H1 (cell line): ENCODE results near the gene EMX1. TPM values are rescaled to one million over a fixed set of nuclear protein-coding genes. Genes with fewer than 3 reads are reported as not detected.

Experiments used
- CTCF ChIA-PET: fragments of 300-600 bp; sonication (Branson Sonifier 250); formaldehyde crosslinking; loops from one replicate; lab custom pipeline; 2021; ENCODE audit not compliant: partially characterized antibody; lab: Charles Lee
- POLR2A ChIA-PET: fragments of 300-600 bp; sonication (Branson Sonifier 250); formaldehyde crosslinking; loops from one replicate; lab custom pipeline; 2021; ENCODE audit warnings: inconsistent platforms; ENCODE audit not compliant: partially characterized antibody; lab: Charles Lee
- DNase-seq, 2 experiments: peaks; one replicate each; pipeline versions ENCODE4 v3.0.0 to v3.0.0-alpha.2; 2010 to 2022; ENCODE audit warnings: low spot score in 2 of 2, low read depth in 1 of 2, mixed read lengths in 1 of 2
- FAIRE-seq: peaks from 2 replicates; lab custom pipeline; 2011; peaks lifted over from hg19 to GRCh38; lab: Jason Lieb, UNC
- H2AFZ ChIP-seq: 2 replicates; pipeline ENCODE4 v1.8.1; 2012; ENCODE audit warnings: low read length, inconsistent platforms
- H2AK5ac ChIP-seq: 2 replicates; pipeline ENCODE4 v1.6.1; 2013; ENCODE audit warnings: low read depth, low read length
- H2BK120ac ChIP-seq: replicated peaks from 2 replicates; pipeline ENCODE3; 2013; ENCODE audit warnings: low read depth, low read length, inconsistent platforms
- H2BK12ac ChIP-seq: 2 replicates; pipeline ENCODE4 v1.6.1; 2013; ENCODE audit warnings: low read depth, low read length
- H2BK15ac ChIP-seq: 2 replicates; pipeline ENCODE4 v1.6.1; 2013; ENCODE audit warnings: low read length
- H2BK20ac ChIP-seq: 2 replicates; pipeline ENCODE4 v1.6.1; 2013; ENCODE audit warnings: low read length
- H2BK5ac ChIP-seq: 2 replicates; pipeline ENCODE4 v1.6.1; 2013; ENCODE audit warnings: low read depth, low read length
- H3K14ac ChIP-seq: 2 replicates; pipeline ENCODE4 v1.6.1; 2013; ENCODE audit warnings: inconsistent platforms; ENCODE audit not compliant: insufficient read length
- H3K18ac ChIP-seq: 2 replicates; pipeline ENCODE4 v1.6.1; 2013; ENCODE audit warnings: low read length; ENCODE audit errors: extremely low read depth
- H3K23ac ChIP-seq: 2 replicates; pipeline ENCODE4 v1.6.1; 2013; ENCODE audit warnings: inconsistent platforms; ENCODE audit not compliant: insufficient read length
- H3K23me2 ChIP-seq: 2 replicates; pipeline ENCODE4 v1.6.1; 2013; ENCODE audit warnings: low read depth, low read length
- H3K27ac ChIP-seq: 2 replicates; pipeline ENCODE4 v1.6.1; 2011; ENCODE audit warnings: low read depth, low read length, inconsistent platforms
- H3K27me3 ChIP-seq, 4 experiments: replicated peaks in 1 of 4; 1 replicate in 1 of 4; 2 replicates in 3 of 4; pipeline versions ENCODE4 v1.6.1 to v1.8.1; 2011 to 2013; ENCODE audit warnings: low read length in 3 of 4, mild to moderate bottlenecking in 3 of 4, inconsistent platforms in 2 of 4, mixed read lengths in 2 of 4, moderate library complexity in 1 of 4; ENCODE audit not compliant: control insufficient read depth in 3 of 4, insufficient read depth in 3 of 4; ENCODE audit errors: extremely low read depth in 1 of 4
- H3K36me3 ChIP-seq, 4 experiments: 2 replicates each; pipeline versions ENCODE4 v1.6.1 to v1.8.1; 2011 to 2013; ENCODE audit warnings: mild to moderate bottlenecking in 4 of 4, low read length in 3 of 4, moderate library complexity in 2 of 4, control low read depth in 1 of 4, inconsistent platforms in 1 of 4; ENCODE audit not compliant: insufficient read depth in 4 of 4, control insufficient read depth in 2 of 4
- H3K4ac ChIP-seq: replicated peaks from 2 replicates; pipeline ENCODE3; 2013; ENCODE audit warnings: low read length, low read depth, mixed read lengths, inconsistent platforms; ENCODE audit not compliant: insufficient read length
- H3K4me1 ChIP-seq, 4 experiments: replicated peaks in 1 of 4; 1 replicate in 1 of 4; 2 replicates in 3 of 4; pipeline versions ENCODE4 v1.6.1 to v1.8.1; 2011 to 2013; ENCODE audit warnings: low read length in 3 of 4, inconsistent platforms in 2 of 4, mixed read lengths in 1 of 4; ENCODE audit not compliant: insufficient read depth in 4 of 4, control insufficient read depth in 3 of 4
- H3K4me2 ChIP-seq, 2 experiments: 2 replicates each; pipeline versions ENCODE4 v1.6.1 to v1.8.1; 2011 to 2013; ENCODE audit warnings: low read depth in 2 of 2, low read length in 2 of 2, control low read depth in 1 of 2, inconsistent platforms in 1 of 2, mild to moderate bottlenecking in 1 of 2; ENCODE audit not compliant: insufficient read depth in 1 of 2
- H3K4me3 ChIP-seq, 4 experiments: fragments of 200-600, 300-600 bp in 1 of 4; sonication (generic), shearing (Covaris generic), sonication (Bioruptor Twin) in 1 of 4; 2 replicates each; pipeline versions ENCODE4 v1.5.1 to v1.8.1; 2011 to 2016; ENCODE audit warnings: low read length in 4 of 4, low read depth in 3 of 4, control low read depth in 2 of 4, inconsistent platforms in 2 of 4, mild to moderate bottlenecking in 2 of 4, mixed read lengths in 1 of 4, moderate library complexity in 1 of 4; ENCODE audit not compliant: insufficient read depth in 2 of 4; ENCODE audit errors: extremely low read depth in 1 of 4
- H3K56ac ChIP-seq: replicated peaks from 2 replicates; pipeline ENCODE3; 2013; ENCODE audit warnings: low read depth, mild to moderate bottlenecking, mixed read lengths, low read length, inconsistent platforms; ENCODE audit not compliant: insufficient read length
- H3K79me1 ChIP-seq: 2 replicates; pipeline ENCODE4 v1.6.1; 2013; ENCODE audit warnings: low read depth, low read length, control low read depth
- H3K79me2 ChIP-seq, 2 experiments: 2 replicates each; pipeline versions ENCODE4 v1.6.1 to v1.8.1; 2012 to 2013; ENCODE audit warnings: low read length in 2 of 2, mild to moderate bottlenecking in 2 of 2, inconsistent platforms in 1 of 2; ENCODE audit not compliant: insufficient read depth in 2 of 2, control insufficient read depth in 1 of 2
- H3K9ac ChIP-seq, 4 experiments: replicated peaks in 1 of 4; 1 replicate in 1 of 4; 2 replicates in 3 of 4; pipeline versions ENCODE4 v1.6.1 to v1.8.1; 2011 to 2013; ENCODE audit warnings: low read depth in 3 of 4, low read length in 3 of 4, control low read depth in 2 of 4, mild to moderate bottlenecking in 2 of 4, moderate library complexity in 2 of 4, inconsistent platforms in 1 of 4; ENCODE audit errors: extremely low read depth in 1 of 4
- H3K9me3 ChIP-seq, 2 experiments: 2 replicates each; pipeline versions ENCODE4 v1.6.1 to v1.8.1; 2012 to 2013; ENCODE audit warnings: mild to moderate bottlenecking in 2 of 2, moderate library complexity in 2 of 2, control low read depth in 1 of 2, inconsistent platforms in 1 of 2, low read depth in 1 of 2, low read length in 1 of 2, mixed read lengths in 1 of 2; ENCODE audit not compliant: insufficient read depth in 2 of 2
- H4K20me1 ChIP-seq, 2 experiments: replicated peaks in 1 of 2; 2 replicates each; pipeline versions ENCODE3 to v1.8.1; 2011 to 2013; ENCODE audit warnings: inconsistent platforms in 2 of 2, low read length in 2 of 2, mild to moderate bottlenecking in 1 of 2; ENCODE audit not compliant: insufficient read depth in 2 of 2, control insufficient read depth in 1 of 2
- H4K5ac ChIP-seq: 2 replicates; pipeline ENCODE4 v1.6.1; 2013; ENCODE audit warnings: low read length, low read depth, mixed read lengths, inconsistent platforms; ENCODE audit not compliant: insufficient read length
- H4K8ac ChIP-seq: 2 replicates; pipeline ENCODE4 v1.8.0; 2013; ENCODE audit warnings: mild to moderate bottlenecking, moderate library complexity, low read length, inconsistent platforms; ENCODE audit not compliant: insufficient read depth; ENCODE audit errors: extremely low read depth
- H4K91ac ChIP-seq: replicated peaks from 2 replicates; pipeline ENCODE3; 2013; ENCODE audit warnings: low read length, mixed read lengths, inconsistent platforms; ENCODE audit not compliant: insufficient read length
- ATF2 ChIP-seq: IDR thresholded peaks from 2 replicates; pipeline ENCODE4 v1.6.1; 2012; ENCODE audit warnings: low read length, inconsistent platforms
- CREB1 ChIP-seq: IDR thresholded peaks from 2 replicates; pipeline ENCODE4 v1.6.1; 2012; ENCODE audit warnings: inconsistent platforms
- EGR1 ChIP-seq: IDR thresholded peaks from 2 replicates; pipeline ENCODE4 v1.6.1; 2011; ENCODE audit warnings: low read depth, low read length, borderline replicate concordance
- JUND ChIP-seq: IDR thresholded peaks from 2 replicates; pipeline ENCODE4 v1.6.1; 2011; ENCODE audit warnings: mild to moderate bottlenecking, improper control_type of control experiment, low read length
- KDM1A ChIP-seq: fragments of 200-600, 300-600 bp; sonication (generic); IDR thresholded peaks from 2 replicates; pipeline ENCODE4 v1.7.1; 2016; ENCODE audit warnings: mild to moderate bottlenecking, low read length, borderline replicate concordance
- KDM4A ChIP-seq: IDR thresholded peaks from one replicate; pipeline ENCODE4 v1.7.1; 2012; ENCODE audit warnings: low read depth, mild to moderate bottlenecking, moderate library complexity, low read length, inconsistent platforms; ENCODE audit not compliant: severe bottlenecking
- MAX ChIP-seq: IDR thresholded peaks from 2 replicates; pipeline ENCODE4 v1.6.1; 2012; ENCODE audit warnings: inconsistent platforms
- NRF1 ChIP-seq: IDR thresholded peaks from 2 replicates; pipeline ENCODE4 v1.6.1; 2011; ENCODE audit warnings: mild to moderate bottlenecking, low read depth, low read length, improper control_type of control experiment
- POLR2A ChIP-seq, 2 experiments: IDR thresholded peaks; 1 replicate in 1 of 2; 2 replicates in 1 of 2; pipeline ENCODE4 v1.6.1; 2011; ENCODE audit warnings: low read depth in 2 of 2, low read length in 2 of 2, mild to moderate bottlenecking in 2 of 2; ENCODE audit errors: control extremely low read depth in 1 of 2
- RFX5 ChIP-seq: IDR thresholded peaks from 2 replicates; pipeline ENCODE4 v1.6.1; 2011; ENCODE audit warnings: low read depth, low read length, improper control_type of control experiment, borderline replicate concordance
- RXRA ChIP-seq: IDR thresholded peaks from 2 replicates; pipeline ENCODE4 v1.6.1; 2011; ENCODE audit warnings: low read depth, mild to moderate bottlenecking, low read length, moderate library complexity; ENCODE audit not compliant: insufficient read depth
- SUZ12 ChIP-seq: fragments of 200-600 bp; sonication (generic); IDR thresholded peaks from 2 replicates; pipeline ENCODE4 v1.6.1; 2012; ENCODE audit warnings: mild to moderate bottlenecking, inconsistent platforms, low read length, moderate library complexity, mixed read lengths
- TAF1 ChIP-seq: IDR thresholded peaks from 2 replicates; pipeline ENCODE4 v1.6.1; 2011; ENCODE audit warnings: mild to moderate bottlenecking, low read depth, low read length
- TEAD4 ChIP-seq: IDR thresholded peaks from 2 replicates; pipeline ENCODE4 v1.6.1; 2012; ENCODE audit warnings: low read depth, low read length, inconsistent platforms, mixed read lengths
- WGBS, 2 experiments: shearing (Covaris generic) in 1 of 2; methylation state at CpG; one replicate each; pipeline versions ENCODE4 v1.1.6 to v1.1.7; 2013 to 2015; ENCODE audit warnings: low lambda C conversion rate in 2 of 2, mixed read lengths in 2 of 2, inconsistent platforms in 1 of 2, low coverage in 1 of 2, missing lambda C conversion rate in 1 of 2; ENCODE audit not compliant: insufficient replicate concordance in 2 of 2, insufficient coverage in 1 of 2, insufficient read length in 1 of 2; ENCODE audit errors: extremely low coverage in 1 of 2, missing lambda C conversion rate in 1 of 2; 5-methylcytosine and 5-hydroxymethylcytosine counted together
- polyA plus RNA-seq, 7 experiments: library from polyadenylated mRNA; depleted of rRNA in 3 of 7; stranded (reverse) in 5 of 7; unstranded in 2 of 7; fragments of >200 nt in 5 of 7; fragments of 200-250 nt in 2 of 7; gene quantifications; 1 replicate in 5 of 7; 2 replicates in 1 of 7; 4 replicates in 1 of 7; pipeline versions ENCODE4 v1.2.1 to v1.2.3, GENCODE V29; 2011 to 2013; ENCODE audit warnings: missing spikeins in 2 of 7, mixed read lengths in 2 of 7
- total RNA-seq: library from RNA; stranded (reverse); fragmentation: NEBNext Ultra II Directional; extraction: Animal tissue kit (Norgen Biotek cat#: 25700); gene quantifications from 2 replicates; pipeline ENCODE4 v1.2.1, GENCODE V29; 2021

Gene EMX1
- total and polyA plus RNA-seq, 2 of the 8 experiments (the other 6 are each of a cell fraction or from before 2014, with no cell fraction given), result 2.4 to 4.9 TPM

DNA sequence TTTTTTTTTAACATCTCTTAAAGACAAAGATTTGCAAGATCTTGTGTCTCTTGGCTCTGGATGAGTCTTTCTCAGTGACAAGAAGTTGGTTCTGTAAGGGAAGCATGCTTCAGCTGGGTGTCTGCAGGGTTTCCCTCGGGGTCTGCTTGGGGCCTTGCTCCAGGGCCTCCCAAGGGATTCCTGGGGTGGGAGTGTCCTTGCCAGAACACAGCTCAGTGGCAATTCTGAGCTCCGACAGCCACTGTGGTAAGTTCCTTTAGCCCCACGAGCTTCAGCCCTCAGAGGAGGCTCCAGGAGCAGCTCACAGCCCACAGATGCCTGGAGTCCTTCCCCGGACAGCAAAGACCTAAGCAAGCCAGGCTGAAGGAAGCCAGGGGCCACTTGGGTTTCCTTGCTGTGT lies 52.4 kb downstream of the EMX1 start:
- Histone ChIP-seq H3K36me3 (no peaks in the 10 kb centered on the region), H2BK5ac (no peak overlapping the region), H2AFZ (no peak overlapping the region), H3K27me3 (no peaks in the 10 kb centered on the region; a peak in 1 of 7 replicates), H3K18ac (no peak overlapping the region), H4K5ac (no peak overlapping the region), H4K8ac (no peak overlapping the region), H2AK5ac (no peak overlapping the region), H3K14ac (no peak overlapping the region), H3K27ac (no peak overlapping the region), H2BK20ac (no peak overlapping the region), H3K9ac (no peak overlapping the region), H3K79me1 (no peaks in the 10 kb centered on the region), H4K20me1 (no peaks in the 10 kb centered on the region), H2BK12ac (no peak overlapping the region), H2BK15ac (no peak overlapping the region), H3K4ac (no peak overlapping the region), H3K23me2 (no peaks in the 10 kb centered on the region), H4K91ac (no peak overlapping the region), H3K4me3 (no peak overlapping the region), H3K9me3 (no peaks in the 10 kb centered on the region), H3K79me2 (no peaks in the 10 kb centered on the region), H2BK120ac (no peak overlapping the region), H3K4me1 (peaks cover 3 to 13% (median 8%) of the 10 kb centered on the region in 4 experiments), H3K56ac (no peak overlapping the region), H3K4me2 (no peak overlapping the region), H3K23ac (no peak overlapping the region)
- POLR2A ChIA-PET, result interaction anchor here (0.6 kb wide), 1 partner anchor 41 kb away, joined by 3 read pairs; no protein-coding TSS in a partner anchor
- 85% methylated on average over 4 of the region's 4 CpGs; no CpG with 5 or more reads in 1 of the 2 experiments for WGBS, 2 experiments
- DNase-seq (no peak), FAIRE-seq (no peak)
- TF ChIP-seq NRF1 (no peak), KDM4A (no peak), SUZ12 (no peak), JUND (no peak), RFX5 (no peak), TEAD4 (no peak), ATF2 (no peak), RXRA (no peak), KDM1A (no peak), EGR1 (no peak), MAX (no peak), CREB1 (no peak), POLR2A (IDR thresholded peaks at IDR 0.05; ENCODE audit: control extremely low read depth in 1 of 2, low read depth in 2 of 2, low read length in 2 of 2) (no peak), TAF1 (no peak)
- CTCF ChIA-PET, result interaction anchor here (0.6 to 11.9 kb wide), 15 partner anchors 14 to 207 kb away, joined by 3 to 166 read pairs (median 4); partner anchors contain the start of gene EMX1
